HFFc6 (cell line): ENCODE results near the gene TGFBI. TPM values are rescaled to one million over a fixed set of nuclear protein-coding genes. Genes with fewer than 3 reads are reported as not detected.
A peak's percentile ranks its signal among the peaks of the same experiment; 100 is the strongest.

Experiments
- DNase-seq: peaks from one replicate; pipeline ENCODE4 v3.0.0-alpha.2; 2018
- H3K27ac Mint-ChIP-seq: 2 replicates; pipeline ENCODE4 v1.8.0; 2020; ENCODE audit warnings: mild to moderate bottlenecking, mixed read lengths
- H3K27me3 Mint-ChIP-seq: 2 replicates; pipeline ENCODE4 v1.8.0; 2021; ENCODE audit warnings: mild to moderate bottlenecking, moderate library complexity, mixed read lengths; ENCODE audit not compliant: insufficient read depth
- H3K36me3 Mint-ChIP-seq: 2 replicates; pipeline ENCODE4 v1.8.0; 2021; ENCODE audit warnings: low read depth, mixed read lengths
- H3K4me1 Mint-ChIP-seq: 2 replicates; pipeline ENCODE4 v1.8.0; 2020; ENCODE audit warnings: low read depth, mixed read lengths
- H3K4me3 Mint-ChIP-seq: 2 replicates; pipeline ENCODE4 v1.8.0; 2020; ENCODE audit warnings: mild to moderate bottlenecking, moderate library complexity, mixed read lengths
- H3K9me3 Mint-ChIP-seq: 2 replicates; pipeline ENCODE4 v1.8.0; 2020; ENCODE audit warnings: mild to moderate bottlenecking, mixed read lengths
- total RNA-seq, 6 experiments: library from RNA; stranded (reverse); fragmentation: NEBNext Ultra II Directional; extraction: Animal tissue kit (Norgen Biotek cat#: 25700); gene quantifications; 2 replicates in 1 of 6; 3 replicates in 5 of 6; pipeline ENCODE4 v1.2.3, GENCODE V29; 2021
- TF ChIP-seq, protein P1 (sequence below): fragments of 200-600 bp; sonication (generic); IDR thresholded peaks from 2 replicates; pipeline ENCODE4 v1.5.0; 2021; ENCODE audit warnings: antibody characterized with exemption, mild to moderate bottlenecking

TGFBI gene
- total RNA-seq, 6 experiments from 2014 or later: 529 to 911 (median 784) TPM

DNA sequence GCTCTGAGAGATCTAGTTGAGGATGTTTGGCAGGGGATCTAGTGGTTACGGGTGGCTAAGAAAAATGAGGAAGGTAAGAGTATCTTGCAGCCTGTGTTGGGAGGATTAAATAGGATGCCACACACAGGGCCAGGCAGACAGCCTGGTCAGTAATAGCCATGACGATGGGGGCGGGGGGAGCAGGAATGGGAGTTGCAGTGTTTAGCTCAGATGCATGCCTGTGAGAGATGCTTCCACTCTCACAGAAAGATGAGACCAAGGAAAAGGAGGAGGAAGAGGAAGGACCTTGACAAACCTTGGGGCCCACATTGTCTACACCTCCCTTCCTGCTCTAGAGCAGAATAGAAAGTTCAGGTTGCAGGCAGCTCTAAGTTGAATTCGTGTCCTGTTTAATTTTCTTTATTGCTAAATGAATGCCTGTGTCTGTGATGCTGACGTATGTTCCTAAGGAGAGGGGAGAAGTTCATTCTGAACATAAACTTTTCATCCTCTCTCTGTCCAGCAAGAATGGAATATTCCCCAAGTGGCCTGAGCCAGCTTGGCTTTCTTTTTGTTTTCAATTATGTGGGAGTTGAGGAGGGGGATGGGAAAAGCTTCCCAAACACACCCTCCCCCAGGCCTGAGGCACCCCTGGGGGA lies 28.7 kb downstream of the TGFBI start:
- Mint-ChIP-seq H3K4me3 (peak overlapping the region; percentile 56), H3K4me1 (peaks cover 74% of the 10 kb centered on the region), H3K27ac (peak overlapping the region; percentile 80), H3K36me3 (peaks cover 62% of the 10 kb centered on the region), H3K9me3 (no peaks in the 10 kb centered on the region), H3K27me3 (no peaks in the 10 kb centered on the region; the same call in 1 of the 2 replicates)
- TF ChIP-seq, protein P1, sequence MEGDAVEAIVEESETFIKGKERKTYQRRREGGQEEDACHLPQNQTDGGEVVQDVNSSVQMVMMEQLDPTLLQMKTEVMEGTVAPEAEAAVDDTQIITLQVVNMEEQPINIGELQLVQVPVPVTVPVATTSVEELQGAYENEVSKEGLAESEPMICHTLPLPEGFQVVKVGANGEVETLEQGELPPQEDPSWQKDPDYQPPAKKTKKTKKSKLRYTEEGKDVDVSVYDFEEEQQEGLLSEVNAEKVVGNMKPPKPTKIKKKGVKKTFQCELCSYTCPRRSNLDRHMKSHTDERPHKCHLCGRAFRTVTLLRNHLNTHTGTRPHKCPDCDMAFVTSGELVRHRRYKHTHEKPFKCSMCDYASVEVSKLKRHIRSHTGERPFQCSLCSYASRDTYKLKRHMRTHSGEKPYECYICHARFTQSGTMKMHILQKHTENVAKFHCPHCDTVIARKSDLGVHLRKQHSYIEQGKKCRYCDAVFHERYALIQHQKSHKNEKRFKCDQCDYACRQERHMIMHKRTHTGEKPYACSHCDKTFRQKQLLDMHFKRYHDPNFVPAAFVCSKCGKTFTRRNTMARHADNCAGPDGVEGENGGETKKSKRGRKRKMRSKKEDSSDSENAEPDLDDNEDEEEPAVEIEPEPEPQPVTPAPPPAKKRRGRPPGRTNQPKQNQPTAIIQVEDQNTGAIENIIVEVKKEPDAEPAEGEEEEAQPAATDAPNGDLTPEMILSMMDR: no peak
- no peak for DNase-seq

DNA sequence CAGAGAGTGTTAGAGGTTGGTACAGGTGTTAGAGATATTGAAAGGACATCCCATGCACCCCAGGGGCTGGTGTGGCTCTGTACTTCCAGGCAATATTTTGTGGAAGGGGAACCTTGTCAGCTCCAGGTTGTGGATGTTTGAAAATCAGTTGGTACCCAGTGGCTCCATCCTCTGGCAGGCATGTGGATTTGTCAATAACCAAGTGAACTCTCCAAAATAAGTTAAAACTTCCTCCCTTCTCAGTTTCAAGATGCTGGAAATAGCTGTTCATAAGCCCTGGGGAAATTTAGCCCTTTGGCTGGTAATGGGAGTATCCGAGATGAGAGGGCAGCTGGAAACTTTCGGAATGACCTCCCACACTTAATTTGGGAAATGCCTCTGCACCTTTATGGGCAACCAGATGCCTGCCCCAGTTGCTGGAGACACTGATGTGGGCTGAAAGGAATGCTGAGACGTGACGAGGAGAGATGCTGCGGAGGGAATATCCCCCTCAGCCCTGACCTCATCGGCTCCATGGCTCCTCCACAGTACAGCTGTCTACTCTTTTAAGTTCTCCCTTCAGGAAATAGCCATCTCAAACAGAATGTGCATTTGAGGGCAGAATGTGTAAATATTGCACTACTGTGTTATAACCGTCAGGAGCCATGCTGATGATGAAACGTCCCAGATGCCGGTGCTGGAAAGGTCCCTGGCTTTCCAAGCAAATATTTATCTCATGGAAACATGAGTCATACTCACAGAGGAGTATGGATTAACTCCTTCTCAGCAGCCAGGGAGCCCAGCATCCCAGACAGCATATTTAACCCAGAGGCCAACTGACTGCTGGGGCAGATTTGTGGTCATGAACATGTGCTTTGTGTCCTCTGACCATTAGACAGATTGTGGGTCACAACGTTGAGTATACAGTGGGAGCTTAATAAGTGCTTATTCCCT lies 29.5 kb downstream of the TGFBI start:
- H3K4me3 Mint-ChIP-seq: peak overlapping the region; percentile 56
- DNase-seq: peak; percentile 98
- TF ChIP-seq, protein P1: peak; percentile 80
- no peaks in the 10 kb centered on the region; the same call in 1 of the 2 replicates for H3K27me3 Mint-ChIP-seq
- H3K36me3 Mint-ChIP-seq: peaks cover 65% of the 10 kb centered on the region
- H3K9me3 Mint-ChIP-seq: no peaks in the 10 kb centered on the region
- H3K27ac Mint-ChIP-seq: peak overlapping the region; percentile 80
- peaks cover 66% of the 10 kb centered on the region for H3K4me1 Mint-ChIP-seq

DNA sequence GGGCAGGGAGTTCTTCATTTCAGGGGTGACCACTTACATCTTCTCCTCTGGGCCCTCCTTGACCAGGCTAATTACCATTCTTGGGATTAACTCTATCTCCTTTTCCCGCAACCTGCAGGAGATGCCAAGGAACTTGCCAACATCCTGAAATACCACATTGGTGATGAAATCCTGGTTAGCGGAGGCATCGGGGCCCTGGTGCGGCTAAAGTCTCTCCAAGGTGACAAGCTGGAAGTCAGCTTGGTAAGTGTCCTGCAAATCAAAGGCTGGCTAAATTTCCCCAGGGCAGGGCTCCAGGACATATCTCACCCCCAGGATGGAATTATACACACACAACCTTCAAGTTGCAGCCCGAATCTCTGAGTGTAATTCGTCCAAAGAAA lies 30.2 kb downstream of the TGFBI start:
- H3K4me3 Mint-ChIP-seq: no peak overlapping the region
- TF ChIP-seq, protein P1: no peak
- no peaks in the 10 kb centered on the region for H3K9me3 Mint-ChIP-seq
- H3K27me3 Mint-ChIP-seq: no peaks in the 10 kb centered on the region; the same call in 1 of the 2 replicates
- no peak for DNase-seq
- peaks cover 67% of the 10 kb centered on the region for H3K36me3 Mint-ChIP-seq
- H3K27ac Mint-ChIP-seq: peak overlapping the region; percentile 80
- peaks cover 59% of the 10 kb centered on the region for H3K4me1 Mint-ChIP-seq

DNA sequence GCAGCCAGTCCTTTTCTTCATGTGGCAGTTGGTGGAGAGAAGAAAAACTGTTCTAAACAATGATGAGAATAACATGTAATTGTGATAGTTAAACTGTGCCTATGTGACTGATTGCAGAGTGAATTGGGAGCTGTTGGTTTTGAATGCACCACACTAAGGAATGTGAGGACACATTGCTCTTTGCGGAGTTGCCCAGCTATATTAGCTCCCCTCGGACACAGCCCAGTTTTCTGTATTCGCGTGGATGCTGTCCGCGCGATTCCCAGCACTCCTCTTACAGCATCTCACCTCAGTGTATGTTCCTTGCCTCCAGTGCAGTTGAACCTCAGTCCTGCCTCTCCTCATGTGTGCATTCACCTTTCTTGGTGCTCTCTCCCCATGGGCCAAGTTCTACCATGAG lies 32.2 kb downstream of the TGFBI start:
- no peak overlapping the region for H3K4me3 Mint-ChIP-seq
- H3K27ac Mint-ChIP-seq: no peak overlapping the region
- DNase-seq: no peak
- TF ChIP-seq, protein P1: no peak
- peaks cover 39% of the 10 kb centered on the region for H3K4me1 Mint-ChIP-seq
- peaks cover 56% of the 10 kb centered on the region for H3K36me3 Mint-ChIP-seq
- no peaks in the 10 kb centered on the region; the same call in 1 of the 2 replicates for H3K27me3 Mint-ChIP-seq
- H3K9me3 Mint-ChIP-seq: no peaks in the 10 kb centered on the region

DNA sequence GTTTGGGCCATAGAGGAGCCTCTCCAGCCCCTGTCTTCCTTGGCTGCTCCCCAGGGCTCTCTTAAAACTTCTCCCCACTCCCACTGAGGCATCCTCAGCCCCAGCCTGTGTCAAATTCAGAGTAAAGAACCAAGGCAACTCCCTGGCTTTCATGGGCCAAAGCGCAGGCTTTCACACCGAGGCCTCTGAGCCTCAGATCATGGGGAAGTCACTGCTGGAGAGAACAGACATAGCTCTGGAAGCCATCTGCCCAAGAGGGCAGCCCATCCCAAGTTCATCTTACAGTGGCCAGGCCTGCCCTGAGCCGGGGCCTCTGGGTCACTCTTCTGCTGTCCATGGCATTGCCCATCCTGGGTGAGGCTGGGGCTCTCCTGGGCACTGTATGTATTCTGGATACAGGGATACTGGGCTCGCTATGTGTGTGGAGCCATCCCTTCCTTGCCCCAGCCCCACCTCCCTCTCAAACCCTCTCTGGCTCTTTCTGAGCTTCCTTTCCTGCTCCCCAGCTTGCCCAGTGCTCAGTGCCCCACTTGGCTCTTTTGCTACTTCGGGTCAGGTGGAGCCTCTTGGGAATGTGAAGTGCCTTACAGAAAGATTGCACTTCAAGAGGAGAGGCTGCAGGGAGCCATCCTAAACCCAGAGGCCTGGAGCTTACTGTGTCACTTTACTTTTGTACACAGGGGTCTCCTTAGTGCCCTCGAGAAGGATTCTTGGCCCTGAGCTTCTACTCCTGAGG lies 33.0 kb downstream of the TGFBI start:
- Mint-ChIP-seq H3K4me3 (no peak overlapping the region), H3K36me3 (peaks cover 48% of the 10 kb centered on the region), H3K27me3 (peaks cover under 1% of the 10 kb centered on the region), H3K27ac (no peak overlapping the region), H3K9me3 (no peaks in the 10 kb centered on the region), H3K4me1 (peaks cover 39% of the 10 kb centered on the region)
- TF ChIP-seq, protein P1: no peak
- DNase-seq: no peak
